Measurements from ENCODE around the gene TMEM63C. TPM values are rescaled to one million over a fixed set of nuclear protein-coding genes. Genes with fewer than 3 reads are reported as not detected.
A peak's percentile ranks its signal among the peaks of the same experiment; 100 is the strongest.

Gene TMEM63C
- total RNA-seq, 1 donor from 2014 or later, result 0.91 TPM

DNA sequence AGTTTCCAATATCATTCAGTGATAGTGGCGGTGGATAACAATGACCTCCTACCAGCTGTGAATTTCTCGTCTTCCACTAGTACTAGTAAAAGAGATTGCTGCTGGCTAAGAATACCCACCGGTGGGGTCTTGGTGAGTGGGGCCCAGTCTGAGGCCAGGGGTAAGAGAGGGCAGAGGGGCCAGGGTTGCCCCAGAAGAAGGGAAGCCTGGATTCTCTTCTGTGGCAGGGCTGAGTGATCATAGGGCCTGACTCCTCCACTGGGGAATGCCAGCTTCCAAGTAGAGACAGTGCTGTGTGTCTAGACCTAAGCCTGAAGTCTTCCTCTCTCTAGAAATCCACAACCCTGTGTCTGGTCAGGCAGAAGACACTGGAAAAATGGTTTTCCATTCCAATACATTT lies 5.8 kb upstream of the TMEM63C start:
- H3K9me3 Mint-ChIP-seq, result no peaks in the 10 kb centered on the region
- H3K27ac Mint-ChIP-seq (ENCODE audit: unreplicated experiment), result no peak overlapping the region
- TF ChIP-seq, protein P1, sequence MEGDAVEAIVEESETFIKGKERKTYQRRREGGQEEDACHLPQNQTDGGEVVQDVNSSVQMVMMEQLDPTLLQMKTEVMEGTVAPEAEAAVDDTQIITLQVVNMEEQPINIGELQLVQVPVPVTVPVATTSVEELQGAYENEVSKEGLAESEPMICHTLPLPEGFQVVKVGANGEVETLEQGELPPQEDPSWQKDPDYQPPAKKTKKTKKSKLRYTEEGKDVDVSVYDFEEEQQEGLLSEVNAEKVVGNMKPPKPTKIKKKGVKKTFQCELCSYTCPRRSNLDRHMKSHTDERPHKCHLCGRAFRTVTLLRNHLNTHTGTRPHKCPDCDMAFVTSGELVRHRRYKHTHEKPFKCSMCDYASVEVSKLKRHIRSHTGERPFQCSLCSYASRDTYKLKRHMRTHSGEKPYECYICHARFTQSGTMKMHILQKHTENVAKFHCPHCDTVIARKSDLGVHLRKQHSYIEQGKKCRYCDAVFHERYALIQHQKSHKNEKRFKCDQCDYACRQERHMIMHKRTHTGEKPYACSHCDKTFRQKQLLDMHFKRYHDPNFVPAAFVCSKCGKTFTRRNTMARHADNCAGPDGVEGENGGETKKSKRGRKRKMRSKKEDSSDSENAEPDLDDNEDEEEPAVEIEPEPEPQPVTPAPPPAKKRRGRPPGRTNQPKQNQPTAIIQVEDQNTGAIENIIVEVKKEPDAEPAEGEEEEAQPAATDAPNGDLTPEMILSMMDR (conservative IDR thresholded peaks at IDR 0.05), result no peak
- H3K4me1 Mint-ChIP-seq, result peaks cover 4% of the 10 kb centered on the region
- H3K27me3 Mint-ChIP-seq (ENCODE audit: low read depth), result peaks cover 13% of the 10 kb centered on the region
- no peak overlapping the region for H3K4me3 Mint-ChIP-seq
- DNase-seq (ENCODE audit: low read depth, low spot score), result no peak
- H3K36me3 Mint-ChIP-seq (ENCODE audit: low read depth), result no peaks in the 10 kb centered on the region

DNA sequence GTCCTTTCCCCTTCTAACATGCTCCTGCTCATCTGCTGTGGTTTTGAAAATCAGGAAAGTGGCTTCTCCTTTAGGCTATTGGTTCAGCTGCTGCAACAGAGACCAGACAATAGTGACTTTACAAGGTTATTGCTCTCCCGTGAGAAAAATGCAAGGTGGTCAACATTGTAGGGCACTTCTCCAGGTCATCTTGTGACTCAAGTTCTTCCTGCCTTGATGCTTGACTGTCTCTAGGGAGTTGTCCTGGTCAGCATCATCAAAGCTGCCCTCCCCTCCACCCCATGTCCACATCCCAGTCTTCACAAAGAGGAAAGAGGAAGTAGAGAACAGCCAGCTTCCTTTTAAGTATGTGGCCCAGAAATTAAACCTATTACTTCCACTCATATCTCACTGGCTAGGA lies 3.9 kb upstream of the TMEM63C start:
- DNase-seq (ENCODE audit: low read depth, low spot score), result no peak
- H3K4me3 Mint-ChIP-seq, result no peak overlapping the region
- TF ChIP-seq, protein P1 (conservative IDR thresholded peaks at IDR 0.05), result no peak
- peaks cover 10% of the 10 kb centered on the region for H3K4me1 Mint-ChIP-seq
- H3K27ac Mint-ChIP-seq (ENCODE audit: unreplicated experiment), result no peak overlapping the region
- peaks cover 15% of the 10 kb centered on the region for H3K27me3 Mint-ChIP-seq (ENCODE audit: low read depth)
- no peaks in the 10 kb centered on the region for H3K36me3 Mint-ChIP-seq (ENCODE audit: low read depth)
- H3K9me3 Mint-ChIP-seq, result no peaks in the 10 kb centered on the region

DNA sequence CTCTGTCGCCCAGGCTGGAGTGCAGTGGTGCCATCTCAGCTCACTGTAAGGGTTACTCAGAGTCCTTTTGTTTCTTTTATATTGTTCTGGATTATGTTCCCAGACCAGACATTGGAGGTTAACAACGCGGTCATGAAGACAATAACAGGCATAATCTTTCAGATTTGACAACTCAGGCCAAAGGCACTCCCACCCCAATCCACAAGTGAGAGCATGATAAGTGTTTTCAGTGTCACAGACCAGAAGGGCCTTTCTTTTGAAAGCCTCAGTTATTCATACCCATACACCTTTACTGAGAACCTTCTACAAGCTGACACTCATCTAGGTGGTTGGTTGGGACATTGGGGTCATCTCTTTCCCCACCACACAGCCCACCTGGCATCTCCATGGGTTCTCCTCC lies 2.9 kb upstream of the TMEM63C start:
- Mint-ChIP-seq H3K4me3 (no peak overlapping the region), H3K36me3 (ENCODE audit: low read depth) (no peaks in the 10 kb centered on the region), H3K27me3 (ENCODE audit: low read depth) (peaks cover 15% of the 10 kb centered on the region), H3K27ac (ENCODE audit: unreplicated experiment) (no peak overlapping the region), H3K4me1 (peaks cover 13% of the 10 kb centered on the region), H3K9me3 (no peaks in the 10 kb centered on the region)
- no peak for DNase-seq (ENCODE audit: low read depth, low spot score)
- TF ChIP-seq, protein P1 (conservative IDR thresholded peaks at IDR 0.05), result no peak

DNA sequence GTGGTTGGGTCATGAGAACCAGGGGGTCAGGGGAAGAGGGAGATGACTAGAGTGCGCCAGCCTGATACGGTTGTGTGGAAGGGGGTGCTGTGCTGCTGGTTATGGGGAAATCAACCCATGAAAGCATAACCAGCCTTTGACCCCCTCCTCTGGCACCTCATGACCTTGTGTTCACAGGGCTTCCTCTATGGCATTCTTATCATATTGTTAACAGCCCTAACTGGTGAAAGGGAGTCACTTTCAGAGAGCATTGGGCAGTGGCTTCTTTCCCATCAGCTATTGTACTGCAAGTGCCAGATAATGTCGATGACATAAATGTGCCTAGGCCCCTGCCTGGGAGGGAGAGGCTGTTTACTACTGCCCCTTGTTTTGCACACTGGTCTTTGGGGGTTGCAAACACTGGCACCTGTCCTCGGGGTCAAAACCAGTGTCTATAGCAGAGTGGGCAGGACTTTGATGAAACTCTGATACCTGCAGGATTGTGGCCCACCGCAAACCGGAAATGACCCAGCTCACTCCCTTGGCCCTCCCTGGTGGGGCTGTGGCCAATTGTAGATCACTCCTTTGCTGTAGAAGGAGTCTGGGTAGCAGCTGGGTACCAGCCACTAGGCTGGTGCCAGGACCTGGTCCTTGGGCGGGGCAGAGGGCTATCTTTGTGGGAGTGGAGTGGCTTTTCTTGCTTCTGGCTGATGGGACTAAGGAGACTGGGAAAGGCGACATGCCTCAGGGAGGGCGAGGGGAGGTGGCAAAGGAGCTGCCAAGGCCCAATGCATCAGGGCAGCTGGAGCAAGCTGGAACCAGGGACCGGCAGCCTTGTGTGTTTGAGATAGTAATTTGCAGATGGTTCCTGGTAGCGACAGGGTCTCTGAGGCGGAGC lies 634 bp upstream of the TMEM63C start:
- H3K27ac Mint-ChIP-seq (ENCODE audit: unreplicated experiment), result no peak overlapping the region

DNA sequence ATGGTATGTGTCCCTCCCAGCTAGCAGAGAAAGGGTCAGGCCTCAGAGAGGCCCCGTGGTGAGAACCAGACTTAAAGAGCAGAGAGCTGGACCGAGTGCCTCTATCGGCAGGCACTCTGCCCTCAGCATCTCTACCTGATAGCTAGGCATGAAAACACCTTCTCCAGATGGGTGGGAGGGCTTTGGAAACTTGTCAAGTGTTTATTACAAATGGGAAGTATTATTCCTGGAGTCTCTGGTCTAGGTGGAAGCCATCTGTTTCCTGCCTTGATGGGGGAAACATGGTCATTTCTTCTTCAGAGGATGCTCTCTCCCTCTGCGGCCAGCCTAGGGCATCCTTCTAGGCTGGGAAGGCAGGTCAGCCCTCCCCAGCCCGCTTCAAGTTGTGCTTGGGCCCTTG lies 2.3 kb downstream of the TMEM63C start:
- Mint-ChIP-seq H3K4me1 (peaks cover 13% of the 10 kb centered on the region), H3K36me3 (ENCODE audit: low read depth) (no peaks in the 10 kb centered on the region), H3K9me3 (no peaks in the 10 kb centered on the region), H3K27me3 (ENCODE audit: low read depth) (peaks cover 19% of the 10 kb centered on the region), H3K4me3 (peak overlapping the region; percentile 41), H3K27ac (ENCODE audit: unreplicated experiment) (no peak overlapping the region)
- TF ChIP-seq, protein P1 (conservative IDR thresholded peaks at IDR 0.05), result no peak
- no peak for DNase-seq (ENCODE audit: low read depth, low spot score)

More for the DNA sequence above, 634 bp upstream of the TMEM63C start:
- no peaks in the 10 kb centered on the region for H3K36me3 Mint-ChIP-seq (ENCODE audit: low read depth)
- TF ChIP-seq, protein P1 (conservative IDR thresholded peaks at IDR 0.05), result no peak
- H3K27me3 Mint-ChIP-seq (ENCODE audit: low read depth), result peaks cover 15% of the 10 kb centered on the region
- H3K4me3 Mint-ChIP-seq, result peak overlapping the region; percentile 74
- no peak for DNase-seq (ENCODE audit: low read depth, low spot score)
- no peaks in the 10 kb centered on the region for H3K9me3 Mint-ChIP-seq
- peaks cover 13% of the 10 kb centered on the region for H3K4me1 Mint-ChIP-seq
